RKO (cell line): ENCODE measurements around the gene TTC16.
"Not testable (repeated sequence)": the region's sequence is repeated elsewhere in the genome, so short reads cannot be mapped to it uniquely, and the experiment has no call there.

ENCODE experiments used
- DNase-seq: peaks from one replicate; pipeline ENCODE4 v3.0.0-alpha.2; 2016; ENCODE audit warnings: low spot score

TTC16 gene

DNA sequence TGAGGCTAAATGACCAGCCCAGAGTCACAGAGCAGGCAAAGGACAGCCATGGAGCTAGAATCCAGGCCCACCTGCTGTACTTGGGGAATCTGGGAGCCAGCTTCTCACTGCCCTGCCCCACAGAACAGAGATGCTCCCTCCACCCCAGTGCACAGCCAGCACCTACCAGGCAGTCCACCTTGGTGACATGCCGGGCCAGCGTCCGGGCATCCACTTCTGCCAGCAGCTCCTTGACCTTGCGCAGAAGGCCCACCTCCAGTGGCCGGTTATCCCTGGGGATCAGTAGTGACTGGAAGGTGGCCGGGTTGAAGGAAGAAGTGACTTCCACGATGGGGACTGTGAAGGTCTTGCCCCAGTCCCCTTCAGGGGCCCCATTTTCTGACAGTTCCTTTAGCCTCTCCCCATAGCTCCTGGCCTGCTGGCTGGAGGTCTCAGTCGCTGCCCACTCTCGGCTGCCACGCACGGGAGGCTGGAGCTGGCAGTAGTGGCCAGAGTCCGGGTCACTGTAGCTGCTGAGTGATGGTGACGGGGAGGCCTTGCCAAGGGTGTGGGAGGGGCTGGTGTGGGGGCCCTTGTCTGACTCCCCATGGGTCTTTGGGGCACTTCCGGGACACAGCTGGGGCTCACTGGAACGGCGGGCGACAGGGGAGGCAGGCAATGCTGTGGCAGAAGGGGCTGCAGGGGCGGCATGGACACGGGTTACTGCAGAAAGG lies 28.7 kb downstream of the TTC16 start:
- DNase-seq = no peak

DNA sequence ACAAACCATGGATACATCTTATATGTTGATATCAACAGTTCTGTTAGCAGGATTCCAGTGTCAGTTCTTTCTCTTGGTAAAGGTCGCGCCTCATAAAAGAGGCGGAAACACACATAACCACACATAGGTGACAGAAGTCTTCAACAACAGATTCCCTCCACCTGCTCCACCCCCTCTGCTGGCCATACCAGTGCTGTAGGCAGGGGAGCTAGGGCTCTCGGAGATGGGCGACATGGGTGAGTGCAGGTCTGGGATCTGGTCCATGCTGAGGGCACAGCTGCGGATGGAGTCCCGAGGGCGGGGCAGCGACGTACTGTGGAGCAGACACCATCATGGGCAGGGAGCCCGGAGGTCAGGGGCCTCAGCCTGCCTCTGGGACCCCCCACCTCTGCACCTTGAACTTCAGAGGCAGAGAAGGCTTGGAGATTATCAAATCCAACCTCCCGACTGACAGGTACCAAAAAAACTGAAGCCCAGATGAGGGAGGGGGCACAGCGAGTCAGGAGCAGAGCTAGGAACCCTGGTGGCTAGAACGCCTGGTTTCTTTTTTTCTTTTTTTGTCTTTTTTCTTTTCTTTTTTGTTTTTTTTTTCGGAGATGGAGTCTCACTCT lies 31.2 kb downstream of the TTC16 start:
- DNase-seq = no peak

DNA sequence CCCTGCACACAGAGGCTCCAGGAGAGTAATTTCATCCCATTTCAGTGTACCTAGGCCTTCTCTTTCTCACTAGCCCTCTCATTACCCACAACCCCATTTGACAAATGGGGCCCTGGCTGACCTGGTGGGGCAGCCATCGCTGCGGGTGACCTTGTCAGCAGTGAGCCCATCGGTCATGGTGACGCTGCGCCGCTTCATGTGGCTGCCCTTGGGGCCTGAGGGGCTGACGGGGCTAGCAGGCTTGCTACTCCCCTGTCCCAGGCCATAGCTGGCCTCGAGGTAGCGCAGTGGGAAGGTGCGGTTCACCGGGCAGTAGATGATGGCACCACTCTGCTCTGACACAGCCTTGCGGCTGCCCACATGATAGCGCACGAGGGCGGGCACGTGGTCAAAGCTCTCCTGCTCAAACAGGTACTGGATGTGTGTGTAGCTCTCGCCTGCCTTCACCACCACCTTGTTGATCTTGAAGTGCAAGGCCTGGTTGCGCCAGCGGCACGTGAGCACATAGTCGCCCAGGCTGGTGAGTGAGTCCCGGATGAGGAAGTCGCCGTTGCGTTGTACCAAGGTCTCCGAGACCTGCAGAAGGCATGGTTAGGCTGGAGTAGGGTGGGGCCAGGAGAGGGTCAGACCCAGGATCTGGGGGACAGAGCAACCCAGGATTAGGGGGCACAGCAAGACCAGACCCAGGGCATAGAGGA lies 33.4 kb downstream of the TTC16 start:
- DNase-seq = no peak

DNA sequence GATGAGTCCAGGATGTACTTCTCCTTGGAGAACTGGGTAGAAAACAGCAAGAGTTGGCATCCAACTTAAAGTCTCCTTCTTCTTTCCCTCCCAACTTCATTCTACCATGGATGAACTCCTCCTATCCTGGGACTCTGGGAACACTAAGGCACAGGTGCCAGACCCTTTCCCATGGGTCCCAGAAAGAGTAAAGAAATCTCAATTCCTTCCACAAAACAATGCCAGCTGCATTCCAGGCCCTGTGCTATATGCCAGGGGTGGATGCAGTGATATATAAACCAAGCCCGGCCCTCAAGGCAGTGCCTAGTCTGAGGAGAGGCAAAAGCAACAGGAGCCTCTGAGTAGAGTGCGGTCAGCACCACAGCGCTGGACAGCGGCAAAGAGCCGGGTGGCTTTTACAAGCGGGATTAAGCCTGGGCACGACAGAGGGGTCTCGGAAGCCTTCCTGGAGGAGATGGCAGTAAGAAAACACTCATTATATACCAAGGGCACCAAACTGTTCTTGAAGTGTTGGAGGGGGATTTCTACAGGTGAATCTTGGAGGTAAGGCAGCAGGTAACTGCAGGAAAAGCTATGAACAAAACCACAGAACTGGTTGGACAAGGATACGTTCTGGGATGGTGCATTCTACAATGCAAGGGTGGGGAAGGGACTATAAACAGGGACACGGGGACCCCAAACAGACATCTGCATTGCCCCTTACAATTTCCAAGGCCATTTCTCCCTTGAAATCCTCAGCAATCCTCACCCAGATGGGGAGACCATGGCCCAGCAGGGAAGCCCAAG lies 35.6 kb downstream of the TTC16 start:
- peak; percentile 55 for DNase-seq

DNA sequence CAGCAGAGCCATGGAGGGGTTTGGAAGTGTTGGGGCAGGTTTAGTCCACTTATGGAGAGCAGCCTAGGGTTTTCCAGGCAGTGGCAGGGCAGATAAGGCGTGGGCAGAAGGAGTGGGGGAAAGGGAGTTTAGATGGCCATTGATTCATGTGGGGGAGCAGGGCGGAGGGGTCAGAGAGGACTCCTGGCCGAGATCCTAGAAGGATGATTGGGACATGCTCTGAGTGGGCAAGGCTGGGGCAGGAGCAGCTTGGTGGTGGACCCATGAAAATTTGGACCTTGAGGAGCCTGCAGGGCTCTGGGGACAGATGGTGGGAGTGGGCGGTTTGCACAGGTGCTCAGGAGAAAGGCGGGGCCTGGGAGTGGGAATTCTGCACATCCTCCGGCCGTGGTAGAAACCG lies 37.3 kb downstream of the TTC16 start:
- DNase-seq = no peak

DNA sequence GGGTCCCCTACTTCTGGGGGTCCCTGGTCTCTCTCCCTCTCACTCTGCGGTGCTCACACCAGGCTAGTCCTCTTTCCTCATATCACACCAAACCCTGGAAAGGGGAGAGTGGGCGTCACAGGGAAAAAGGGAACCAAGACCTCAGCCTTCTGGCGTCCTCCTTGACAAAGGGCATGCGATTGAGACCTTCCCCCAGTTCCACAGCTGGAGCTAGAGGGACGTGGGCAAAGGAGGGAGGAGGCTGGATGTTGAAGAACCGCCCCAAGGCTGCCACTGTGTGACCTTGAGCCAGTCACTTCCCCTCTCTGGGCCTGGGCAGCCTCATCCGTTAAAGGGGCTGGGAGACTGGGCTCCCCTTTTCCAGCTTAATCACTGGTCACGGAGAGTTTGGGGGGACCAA lies 37.7 kb downstream of the TTC16 start:
- DNase-seq = no peak

DNA sequence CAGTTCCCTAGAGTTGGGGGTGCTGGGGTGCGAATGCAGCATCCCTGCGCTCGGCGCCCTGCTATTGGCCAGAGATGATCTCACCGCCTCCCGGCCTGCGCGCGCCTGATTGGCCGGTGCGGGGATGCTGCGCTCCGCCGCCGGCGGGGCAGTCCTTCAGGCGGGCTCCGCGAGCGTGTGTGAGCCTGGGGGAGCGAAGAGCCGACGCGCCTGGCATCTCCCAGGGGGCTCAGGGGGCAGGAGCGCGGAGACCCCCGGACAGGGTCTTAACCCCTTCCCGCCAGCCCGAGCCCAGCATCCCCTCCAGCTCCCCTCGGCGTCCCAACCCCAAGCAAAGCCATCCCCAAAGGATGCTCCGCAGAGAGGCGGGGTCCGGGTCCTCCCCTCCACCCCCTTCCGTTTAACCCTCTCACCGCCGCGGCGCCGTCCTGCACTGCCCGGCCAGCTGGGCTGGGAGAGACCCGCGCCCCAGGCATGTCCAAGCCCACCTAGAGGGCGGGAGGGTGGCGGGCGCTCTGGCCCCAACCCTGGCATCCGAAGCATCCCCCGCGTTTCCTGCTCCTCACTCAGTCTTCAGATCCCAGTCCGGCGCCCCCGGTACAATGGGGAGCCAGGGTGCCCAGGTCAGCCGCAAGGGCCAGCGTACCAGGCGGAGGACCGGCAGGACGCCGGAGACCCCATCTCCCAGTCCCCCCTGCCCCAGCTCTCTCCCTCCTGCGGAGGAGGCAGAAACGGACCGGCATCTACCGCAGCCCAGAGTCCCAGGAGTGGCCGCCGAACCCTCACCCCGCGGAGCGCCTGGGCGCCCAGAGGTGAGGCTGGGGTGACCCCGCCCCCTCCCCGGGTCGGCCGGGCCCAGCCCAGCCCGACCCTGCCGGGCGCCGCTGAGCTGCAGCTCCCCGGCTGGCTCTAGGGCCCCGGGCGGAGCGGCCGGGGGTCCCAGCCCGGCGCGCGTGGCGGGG lies 38.5 kb downstream of the TTC16 start:
- DNase-seq = no peak

DNA sequence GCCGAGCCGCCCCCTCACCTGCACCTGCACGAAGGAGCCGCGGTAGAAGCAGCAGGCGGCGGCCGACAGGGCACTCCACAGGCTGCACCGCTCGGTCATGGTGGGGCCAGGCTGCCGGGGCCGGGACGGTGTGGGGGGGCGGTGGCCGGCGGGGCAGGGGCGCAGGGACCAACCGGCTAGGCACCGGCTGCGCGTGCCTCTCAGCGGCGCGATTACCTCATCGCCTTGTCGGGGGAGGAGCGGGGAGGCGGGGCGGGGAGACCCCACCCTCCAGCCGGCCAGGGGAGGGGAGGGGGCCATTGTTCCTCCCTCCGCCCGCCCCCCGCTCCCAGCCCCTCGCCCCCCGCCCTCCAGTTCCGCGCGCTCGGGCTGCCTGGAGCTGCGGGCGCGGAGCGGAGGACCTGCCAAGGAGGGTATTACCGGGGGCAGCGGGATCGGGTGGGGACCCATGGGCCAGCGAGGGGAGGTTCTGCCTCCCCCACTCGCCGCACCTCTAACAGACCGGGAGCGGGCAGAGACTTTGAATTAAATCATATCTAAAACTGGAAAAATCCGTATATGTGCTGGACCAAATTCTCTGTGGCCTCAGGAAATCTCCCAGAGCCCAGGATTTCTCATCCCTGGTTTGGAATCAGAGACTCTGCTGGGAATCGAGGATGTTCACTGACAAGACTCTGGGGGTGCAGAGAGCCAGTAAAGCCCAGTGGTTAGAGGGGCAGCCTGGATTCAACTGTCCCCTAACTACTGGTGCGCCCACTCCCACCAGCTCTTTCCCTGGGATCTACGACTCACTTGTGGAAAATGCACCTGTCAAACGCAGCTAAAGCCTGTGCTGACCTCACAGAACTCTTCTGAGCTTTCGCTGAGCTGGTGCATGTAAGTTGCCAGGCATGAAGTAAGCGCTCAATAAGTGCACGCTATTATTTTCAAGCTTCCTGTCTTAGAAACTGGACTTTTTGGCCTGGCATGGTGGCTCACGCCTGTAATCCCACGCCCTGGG lies 39.5 kb downstream of the TTC16 start:
- no peak for DNase-seq

DNA sequence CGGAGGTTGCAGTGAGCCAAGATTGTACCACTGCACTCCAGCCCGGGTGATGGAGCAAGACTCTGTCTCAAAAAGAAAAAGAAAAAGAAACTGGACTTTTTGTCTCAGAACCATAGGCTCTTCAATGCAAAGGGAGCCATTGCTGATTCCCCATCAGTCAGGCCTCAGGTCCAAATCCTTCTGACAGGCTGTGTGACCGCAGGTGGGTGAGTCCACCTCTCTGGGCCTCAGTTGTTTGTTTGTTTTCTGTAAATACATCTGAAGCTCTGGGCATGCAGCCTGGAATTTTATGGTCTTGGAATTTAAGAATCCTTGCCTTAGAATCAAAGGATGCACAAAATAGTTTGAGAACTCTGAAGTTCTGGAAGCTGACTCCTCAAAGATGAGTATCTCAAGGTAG lies 40.4 kb downstream of the TTC16 start:
- DNase-seq = no peak

DNA sequence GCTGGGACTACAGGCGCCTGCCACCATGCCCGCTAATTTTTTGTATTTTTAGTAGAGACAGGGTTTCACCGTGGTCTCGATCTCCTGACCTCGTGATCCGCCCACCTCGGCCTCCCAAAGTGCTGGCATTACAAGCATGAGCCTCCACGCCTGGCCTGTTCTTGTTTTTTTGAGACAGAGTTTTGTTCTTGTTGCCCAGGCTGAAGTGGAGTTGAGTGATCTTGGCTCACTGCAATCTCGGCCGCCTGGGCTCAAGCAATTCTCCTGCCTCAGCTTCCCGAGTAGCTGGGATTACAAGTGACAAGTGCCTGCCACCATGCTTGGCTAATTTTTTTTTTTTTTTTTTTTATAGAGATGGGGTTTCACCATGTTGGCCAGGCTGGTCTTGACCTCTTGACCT lies 40.9 kb downstream of the TTC16 start:
- not testable (repeated sequence) for DNase-seq

DNA sequence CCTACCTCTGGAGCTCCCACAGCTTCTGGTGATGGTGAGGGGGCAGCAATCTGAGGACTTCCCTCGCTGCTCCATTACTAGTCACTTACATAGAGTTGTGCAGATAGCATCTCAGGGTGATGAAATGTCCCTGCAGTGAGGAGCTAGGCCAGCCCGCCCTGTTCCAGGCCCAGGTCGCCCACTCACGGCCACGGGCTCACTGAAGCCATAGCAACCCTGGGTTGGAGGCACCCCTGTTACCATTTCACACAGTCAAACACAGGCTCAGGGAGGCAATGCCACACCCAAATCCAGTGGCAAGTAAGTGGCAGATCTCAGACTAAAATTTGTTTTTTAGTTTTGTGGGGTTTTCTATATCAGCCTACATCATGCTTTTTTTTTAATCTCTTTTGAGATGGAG lies 43.0 kb downstream of the TTC16 start:
- no peak for DNase-seq

DNA sequence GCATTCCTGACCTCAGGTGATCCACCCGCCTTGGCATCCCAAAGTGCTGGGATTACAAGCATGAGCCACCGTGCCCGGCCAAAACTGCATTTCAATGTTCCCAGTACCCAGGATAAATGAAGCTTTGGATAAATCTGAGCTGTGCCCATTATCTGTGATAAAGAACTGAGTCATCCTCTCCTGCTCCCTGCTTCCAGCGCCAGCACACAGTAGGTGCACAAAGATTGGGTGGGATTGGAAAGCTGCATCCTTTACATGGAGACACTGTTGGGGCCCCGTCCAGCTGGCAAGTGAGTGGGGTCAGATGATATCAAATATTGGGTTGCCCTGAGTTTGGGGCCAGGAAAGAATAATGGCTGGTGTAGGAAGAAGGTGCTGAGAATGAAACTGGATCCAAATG lies 45.2 kb downstream of the TTC16 start:
- DNase-seq = no peak

DNA sequence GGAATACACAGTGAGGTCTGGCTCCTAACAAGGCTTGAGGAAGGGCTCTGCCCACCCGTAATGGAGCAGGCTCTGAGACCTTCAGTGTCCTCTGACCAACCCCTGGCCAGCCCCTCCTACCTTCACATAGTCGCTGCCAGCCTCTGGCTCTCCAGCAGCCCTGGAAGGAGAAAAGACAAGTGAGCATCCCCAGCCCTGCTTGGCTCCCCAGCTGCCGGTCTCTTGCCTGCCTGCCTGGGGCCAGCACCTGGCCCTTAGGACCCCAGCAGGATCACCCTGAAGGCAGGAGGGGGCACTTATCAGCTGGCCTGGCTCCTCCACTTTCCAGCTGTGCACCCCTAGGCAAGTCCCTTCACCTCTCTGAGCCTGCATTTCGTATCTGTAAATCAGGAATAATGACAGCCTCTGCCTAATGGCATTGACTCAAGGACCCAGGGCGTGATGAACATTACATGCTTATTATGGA lies 45.6 kb downstream of the TTC16 start:
- no peak for DNase-seq

DNA sequence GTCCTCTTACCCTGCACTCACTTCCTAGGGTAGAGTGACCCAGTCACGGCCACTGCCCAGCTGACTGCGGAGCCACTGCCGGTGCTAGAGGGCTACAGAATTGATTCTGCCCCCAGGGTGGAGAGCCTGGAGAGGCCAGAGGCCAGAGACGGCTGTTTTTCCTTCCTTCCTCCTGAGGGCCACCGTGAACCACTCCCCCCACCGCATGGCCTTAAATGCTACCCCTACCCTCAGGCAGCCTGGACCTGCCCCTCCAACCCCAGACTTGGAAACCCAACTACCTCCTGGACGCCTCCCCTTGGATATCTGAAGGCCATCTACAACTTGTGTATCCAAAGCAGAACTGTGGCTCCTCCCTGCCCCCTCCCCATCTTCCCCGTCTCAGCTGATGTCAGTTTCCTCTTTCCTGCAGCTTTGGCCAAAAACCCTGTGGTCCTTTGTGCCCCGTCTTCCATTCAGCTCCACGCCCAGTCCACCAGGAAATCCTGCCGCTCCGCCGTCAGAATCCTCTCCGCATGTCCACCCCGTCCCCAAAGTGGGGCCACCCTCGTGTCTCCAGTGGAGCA lies 46.3 kb downstream of the TTC16 start:
- DNase-seq = no peak

DNA sequence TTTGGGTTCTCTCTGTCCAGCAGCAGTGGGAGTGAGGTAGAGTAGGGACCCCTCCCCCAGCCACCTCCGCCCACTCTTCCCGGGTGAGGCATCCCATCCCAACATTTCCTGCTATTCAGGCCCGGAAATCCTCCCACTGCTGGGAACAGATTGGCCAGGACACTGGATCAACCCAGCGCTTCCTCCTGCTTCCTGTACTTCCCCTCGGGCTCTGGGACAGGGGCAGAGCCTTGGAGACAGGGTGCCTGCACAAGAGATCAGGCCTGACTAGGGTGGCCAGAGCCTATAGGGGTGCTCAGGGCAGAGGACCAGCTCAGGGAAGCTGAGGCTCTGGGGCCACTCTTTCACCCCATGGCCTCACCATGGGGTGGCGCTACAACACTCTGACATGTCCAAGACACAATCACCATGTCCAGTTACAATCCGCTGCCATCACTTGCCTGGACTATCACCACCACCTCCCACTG lies 48.1 kb downstream of the TTC16 start:
- peak; percentile 51 for DNase-seq

DNA sequence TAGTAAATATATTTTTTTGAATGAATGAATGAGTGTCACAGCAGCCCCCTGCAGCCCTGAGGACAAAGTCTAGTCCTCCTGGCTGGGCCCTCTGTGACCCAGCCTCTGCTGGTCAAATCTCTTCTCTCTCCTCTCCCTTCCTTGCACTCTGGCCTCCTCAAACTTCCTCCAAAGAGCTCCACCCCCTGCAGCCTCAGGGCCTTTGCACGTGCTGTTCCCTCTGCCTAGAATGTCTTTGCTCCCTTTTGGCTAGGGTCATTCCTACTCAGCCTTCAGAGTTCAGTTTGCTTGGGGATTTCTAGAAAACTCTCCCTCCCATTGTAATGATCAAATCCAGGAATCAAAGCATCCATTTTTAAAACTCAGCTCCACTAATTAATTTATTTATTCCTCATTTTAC lies 49.5 kb downstream of the TTC16 start:
- DNase-seq = no peak

DNA sequence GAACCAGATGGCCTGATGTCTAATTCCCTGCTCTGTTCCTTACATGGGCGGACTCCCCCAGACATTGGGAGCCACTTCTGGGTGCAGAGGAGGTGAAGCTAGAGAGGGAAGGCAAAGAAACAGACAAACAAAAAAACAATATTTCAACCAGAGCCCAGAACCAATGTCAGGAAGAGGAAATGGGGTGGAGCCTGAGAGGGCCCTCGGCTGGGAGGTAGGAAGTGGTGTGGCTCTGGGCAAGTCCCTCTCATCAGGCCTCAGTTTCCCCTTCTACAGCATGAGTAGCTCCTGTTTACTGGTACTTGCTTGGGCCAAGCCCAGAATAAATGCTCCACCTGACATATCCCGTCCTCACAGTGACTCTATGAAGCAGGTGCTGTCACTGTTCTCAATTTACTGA lies 51.5 kb downstream of the TTC16 start:
- no peak for DNase-seq

DNA sequence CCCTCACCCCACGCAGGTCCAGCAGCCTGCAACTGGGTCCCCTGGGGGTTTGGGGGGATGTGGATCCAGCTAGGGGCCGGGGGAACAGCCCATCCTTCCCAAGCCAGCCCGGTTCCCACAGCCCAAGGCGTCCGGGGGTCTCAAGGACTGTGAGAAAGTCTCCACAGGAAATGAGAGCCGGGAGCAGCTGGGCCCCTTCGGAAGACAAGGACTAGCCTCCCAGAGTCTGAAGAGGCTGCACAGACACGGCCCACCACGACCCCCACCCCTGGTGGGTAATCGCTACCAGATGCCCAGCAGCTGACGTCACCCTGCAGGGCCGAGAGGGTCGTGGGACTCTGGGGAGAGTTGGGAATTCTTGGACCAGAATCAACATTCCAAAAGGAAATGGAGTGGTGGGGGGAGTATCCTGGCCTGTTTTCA lies 52.0 kb downstream of the TTC16 start:
- DNase-seq = no peak

DNA sequence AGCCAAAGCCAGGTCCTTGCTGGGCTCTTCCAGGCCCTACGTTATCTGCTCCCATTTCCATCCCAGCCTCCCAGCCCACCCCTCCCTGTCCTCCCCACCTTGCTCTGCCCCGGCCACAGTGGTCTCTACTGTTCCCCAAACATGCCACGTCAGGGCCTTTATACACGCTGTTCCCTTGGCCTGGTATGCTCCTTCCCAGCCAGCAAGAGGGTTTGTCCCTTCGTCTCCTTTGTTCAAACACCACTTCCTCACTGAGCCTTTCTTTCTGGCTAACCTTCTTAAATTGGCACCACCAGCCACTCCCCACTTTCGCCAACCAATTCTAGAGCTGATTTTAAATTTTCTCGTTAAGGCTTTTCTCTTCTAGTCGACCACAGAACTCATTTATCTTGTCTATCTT lies 52.8 kb downstream of the TTC16 start:
- DNase-seq = no peak

DNA sequence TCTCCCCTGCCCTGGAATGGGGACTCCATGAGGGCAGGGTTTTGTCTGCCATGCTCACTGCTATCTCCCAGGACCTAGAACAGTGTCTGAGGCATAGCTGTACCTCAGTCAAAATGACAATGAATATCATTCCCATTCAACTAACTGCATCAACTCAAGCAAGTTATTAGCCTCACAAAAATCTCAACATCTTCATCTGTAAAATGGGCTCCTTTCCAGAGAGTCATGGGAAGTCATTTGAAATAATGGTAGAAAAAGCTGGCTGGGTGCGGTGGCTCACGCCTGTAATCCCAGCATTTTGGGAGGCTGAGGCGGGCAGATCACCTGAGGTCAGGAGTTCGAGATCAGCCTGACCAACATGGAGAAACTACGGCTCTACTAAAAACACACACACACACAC lies 53.2 kb downstream of the TTC16 start:
- DNase-seq = no peak
